ENCODE data around the gene FGD1.
"Not testable (repeated sequence)": the region's sequence is repeated elsewhere in the genome, so short reads cannot be mapped to it uniquely, and the experiment has no call there.

Gene FGD1

GRCh38 chrX:54495814-54496516 lies at the start of gene FGD1:
FGD1 (minus strand) TSS chrX:54496234; CDS start chrX:54495432, 802 bp downstream.
- DNase-seq = no peak

GRCh38 chrX:54542239-54542638 lies 46.2 kb upstream of the FGD1 start:
- not testable (repeated sequence) for DNase-seq

DNA sequence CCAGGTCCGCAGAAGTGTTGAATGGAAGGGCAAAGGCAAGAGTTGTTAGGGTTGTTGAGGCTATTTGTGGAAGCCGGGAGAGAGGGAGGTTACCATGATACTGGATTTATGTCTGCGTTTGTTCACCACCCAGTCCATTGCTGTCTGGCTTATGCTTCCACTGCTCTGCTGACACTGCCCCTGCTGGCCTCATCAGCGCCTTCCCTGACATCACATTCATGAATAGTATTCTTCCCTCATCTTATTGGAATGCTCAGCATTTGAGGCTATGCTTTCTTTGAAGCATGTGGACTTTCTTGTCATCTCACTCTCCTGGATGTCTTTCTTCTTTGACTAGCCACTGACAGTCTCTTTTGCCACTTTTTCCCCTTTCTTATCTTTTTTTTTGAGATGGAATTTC lies 44.3 kb upstream of the FGD1 start:
- no peak for DNase-seq

DNA sequence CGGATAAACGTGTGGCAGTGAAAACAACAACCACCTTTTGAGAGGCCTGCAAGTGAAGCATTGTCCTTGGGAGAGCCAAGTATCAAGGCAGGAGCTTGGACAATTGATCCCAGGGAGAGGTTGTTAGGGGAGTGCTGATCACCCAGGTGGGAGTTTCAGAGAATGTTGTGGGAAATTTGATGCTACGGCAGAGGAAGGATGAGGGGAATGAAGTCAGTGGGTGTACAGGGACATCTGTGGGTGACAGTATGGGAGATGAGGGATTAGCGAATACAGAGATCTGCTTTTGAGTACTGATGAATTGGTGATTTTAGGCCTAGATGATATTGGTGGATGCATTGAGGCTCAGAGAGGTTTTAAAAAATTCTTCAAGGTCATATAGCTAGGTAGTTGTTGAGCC lies 38.2 kb upstream of the FGD1 start:
- no peak for DNase-seq

GRCh38 chrX:54530357-54530900 lies 34.4 kb upstream of the FGD1 start:
- DNase-seq = no peak

DNA sequence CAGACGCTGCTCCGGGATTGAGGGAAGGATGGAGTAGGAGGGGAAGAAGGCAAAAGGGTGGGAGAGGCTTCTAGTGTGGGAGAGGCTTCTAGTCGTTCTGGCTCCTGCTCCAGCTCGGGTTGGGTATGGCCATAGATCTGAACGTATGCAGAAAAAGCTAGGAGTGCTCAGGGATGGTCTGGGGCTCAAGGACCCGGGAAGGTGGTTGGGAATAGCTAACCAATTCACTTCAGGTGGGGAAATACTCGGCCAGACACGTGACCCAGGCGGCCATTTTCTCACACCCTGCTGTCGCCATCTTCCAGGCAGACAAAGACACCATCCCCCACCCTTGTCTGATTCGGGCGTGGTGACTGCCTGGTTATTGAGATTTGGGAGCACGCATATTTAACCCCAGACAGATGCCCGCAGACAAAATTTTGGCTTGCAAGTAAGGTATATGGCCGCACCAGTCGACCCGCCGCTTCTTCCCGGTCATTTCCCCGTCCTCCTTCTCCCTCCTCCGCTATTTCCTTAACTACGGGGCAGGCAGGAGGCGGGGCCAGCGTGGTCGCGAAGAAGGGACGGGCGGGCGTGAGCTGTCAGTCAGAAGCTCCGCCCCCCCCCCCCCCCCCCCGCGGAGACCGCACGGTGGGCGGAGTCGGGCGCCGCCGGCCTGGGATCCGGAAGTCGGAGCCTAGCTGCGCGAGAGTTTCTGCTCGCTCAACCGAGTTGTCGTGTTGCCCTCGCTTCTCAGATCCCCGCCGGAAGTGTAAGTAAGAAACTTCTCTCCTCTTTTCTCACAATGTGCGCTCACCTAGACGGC lies 33.7 kb upstream of the FGD1 start, which contains the start of gene GNL3L:
Gene GNL3L (plus strand): TSS at position 668 of the 805 bp plus-strand sequence. CDS start 2,348 bp downstream, outside the sequence.
- peak; percentile 70 for DNase-seq

DNA sequence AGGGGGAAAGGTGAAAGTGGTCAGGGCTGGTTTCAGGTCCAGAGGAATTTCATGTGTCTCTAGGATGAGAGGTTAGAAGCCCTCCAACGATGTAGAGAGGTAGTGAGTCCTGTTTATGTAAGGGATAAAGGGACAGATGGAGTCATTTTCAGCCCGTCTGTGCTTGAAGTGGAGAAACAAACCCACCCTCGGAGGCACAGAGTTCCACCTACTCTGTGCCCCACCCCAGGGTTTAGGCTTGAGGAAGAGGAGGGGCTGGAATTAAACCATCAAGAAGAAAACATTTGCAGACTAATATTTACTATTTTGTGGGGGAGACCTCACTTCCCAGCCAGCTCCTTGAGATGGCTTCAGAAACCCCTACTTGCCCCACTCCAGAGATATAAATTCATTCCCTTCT lies 33.1 kb upstream of the FGD1 start:
- DNase-seq = peak; percentile 0

DNA sequence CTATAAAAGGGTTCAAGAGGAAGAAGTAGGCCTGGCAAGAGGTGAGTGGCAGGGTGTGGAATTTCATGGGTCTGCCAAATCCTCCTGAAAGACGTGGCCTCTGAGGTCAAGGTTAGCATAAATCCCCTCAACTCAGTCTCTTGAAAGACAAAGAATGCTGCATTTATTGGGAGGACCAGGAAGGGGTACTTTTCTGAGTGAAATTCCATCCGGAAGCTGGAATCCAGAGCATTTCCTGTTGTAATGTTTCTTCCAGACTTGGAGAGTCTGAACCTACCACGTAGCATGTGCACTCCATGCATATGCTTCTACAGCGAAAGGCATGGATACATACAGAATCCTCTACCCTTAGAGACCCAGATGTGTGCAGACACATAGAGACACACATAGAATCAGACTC lies 13.4 kb upstream of the FGD1 start:
- DNase-seq = no peak

- no peak for DNase-seq
These were observed 902 bp upstream of the FGD1 start for GRCh38 chrX:54496936-54497335.

DNA sequence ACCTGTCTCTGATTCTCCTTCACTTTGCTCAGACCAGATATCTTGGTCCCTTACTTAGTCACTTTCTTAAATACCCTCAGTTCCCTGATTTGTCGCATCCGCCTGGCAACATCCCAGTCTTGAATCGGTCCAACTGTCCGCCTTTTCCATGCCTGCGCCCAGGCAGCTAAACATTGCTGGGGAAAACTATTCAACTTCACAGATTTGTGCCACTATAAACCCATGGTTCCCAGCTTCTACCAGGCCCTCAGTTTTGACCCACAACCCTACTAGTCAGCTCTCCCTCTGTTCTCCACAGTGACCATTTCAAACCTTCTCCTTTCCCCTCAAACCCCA lies 451 bp upstream of the FGD1 start:
- no peak for DNase-seq

DNA sequence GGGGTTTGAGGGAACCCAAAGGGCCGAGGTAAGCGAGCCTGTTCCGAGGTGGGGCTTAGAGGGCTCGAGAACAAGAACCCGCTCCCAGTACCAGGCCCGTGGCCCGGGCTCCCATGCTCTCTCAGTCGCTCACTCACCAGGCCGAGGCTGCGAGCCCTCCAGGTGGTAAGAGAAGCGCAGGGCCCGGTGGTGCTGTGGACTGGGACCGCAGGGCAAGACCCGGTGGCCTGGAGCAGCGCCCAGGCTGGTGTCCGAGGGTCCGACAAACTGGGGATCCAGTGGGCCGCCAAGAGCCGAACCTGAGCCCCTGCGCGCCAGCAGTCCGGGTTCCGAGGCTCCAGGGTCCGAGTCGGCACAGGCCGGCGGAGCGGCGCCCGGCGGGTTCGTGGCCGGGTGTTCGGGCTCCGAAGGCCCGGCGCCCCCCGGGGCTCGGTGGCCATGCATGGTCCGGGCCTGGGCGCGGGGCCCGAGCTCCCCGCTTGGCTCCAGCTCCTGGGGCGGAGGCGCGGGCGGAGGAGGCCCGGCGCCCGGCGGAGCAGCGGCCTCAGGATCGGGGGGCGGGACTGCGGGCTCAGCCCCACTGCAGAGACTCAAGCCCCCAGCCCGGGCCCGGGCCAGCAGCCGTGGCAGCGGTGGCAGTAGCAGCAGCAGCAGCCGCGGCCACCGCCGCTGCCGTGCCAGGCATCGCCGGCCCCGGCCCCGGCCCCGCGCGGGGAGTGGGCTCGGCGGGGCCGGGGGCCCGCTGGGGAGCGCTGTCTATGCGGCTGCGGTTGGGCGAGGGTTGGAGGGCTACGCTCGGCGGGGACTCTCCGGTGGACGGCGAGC lies 833 bp downstream of the FGD1 start:
- no peak for DNase-seq

GRCh38 chrX:54494166-54494988 lies 1.7 kb downstream of the FGD1 start:
- no peak for DNase-seq

DNA sequence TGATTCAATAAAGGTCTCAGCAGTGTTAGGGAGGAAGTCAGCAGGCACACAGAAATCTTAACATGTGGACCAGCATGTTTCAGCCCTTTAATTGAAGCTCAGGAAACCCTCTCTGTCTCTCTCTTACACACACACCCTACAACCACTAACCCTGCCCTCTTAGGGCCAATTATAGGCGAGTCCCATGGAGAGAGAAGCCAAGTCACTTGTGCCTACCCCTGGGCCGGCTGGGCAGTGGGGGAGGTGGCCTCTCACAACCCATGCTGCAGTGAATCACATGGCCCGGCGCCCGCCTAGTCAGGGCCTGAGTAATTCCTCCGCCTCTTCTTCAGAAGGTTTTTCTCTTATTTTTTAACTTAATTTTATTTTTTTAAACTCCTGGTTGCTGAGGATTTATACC lies 3.7 kb downstream of the FGD1 start:
- no peak for DNase-seq

GRCh38 chrX:54489819-54490218 lies 6.2 kb downstream of the FGD1 start:
- not testable (repeated sequence) for DNase-seq

GRCh38 chrX:54484666-54485065 lies 11.4 kb downstream of the FGD1 start:
- no peak for DNase-seq

DNA sequence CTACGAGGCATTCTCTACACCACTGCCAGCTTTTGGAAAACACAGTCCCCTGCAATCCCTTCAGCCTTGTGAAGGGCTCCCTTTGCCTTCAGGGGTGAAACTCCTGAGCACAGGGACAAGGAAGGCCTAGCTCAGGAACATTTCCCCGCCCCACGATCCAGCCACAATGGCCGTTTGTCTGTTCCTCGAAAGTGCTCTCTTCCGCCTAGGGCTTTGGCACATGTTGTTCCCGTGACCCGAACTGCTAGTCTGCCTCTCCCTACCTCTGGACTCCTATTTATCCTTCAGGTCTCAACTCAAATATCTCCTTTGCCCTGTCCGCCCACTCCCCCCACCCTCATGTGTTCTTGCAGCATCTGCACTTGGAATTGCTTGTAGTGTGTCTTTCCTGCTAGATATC lies 12.1 kb downstream of the FGD1 start:
- no peak for DNase-seq

GRCh38 chrX:54482839-54483593 lies 13.0 kb downstream of the FGD1 start:
- no peak for DNase-seq

- no peak for DNase-seq
These were observed 16.6 kb downstream of the FGD1 start for GRCh38 chrX:54479136-54480111.

- DNase-seq = no peak
These were observed 21.8 kb downstream of the FGD1 start for GRCh38 chrX:54473993-54474859.
